OCI-LY1 (cell line): ENCODE results near the gene TGFBR2.

ENCODE experiments used
- H2AFZ ChIP-seq: fragments of 200-600 bp; sonication (generic), shearing (Covaris generic); 2 replicates; pipeline ENCODE4 v1.6.0; 2014; ENCODE audit warnings: antibody characterized with exemption, mild to moderate bottlenecking, low read length
- H3F3A ChIP-seq: fragments of 200-600 bp; sonication (generic), shearing (Covaris generic); 2 replicates; pipeline ENCODE4 v1.6.0; 2014; ENCODE audit warnings: mild to moderate bottlenecking, antibody characterized with exemption, low read length, moderate library complexity; ENCODE audit not compliant: insufficient read depth
- H3K27ac ChIP-seq: fragments of 200-600 bp; sonication (generic); 2 replicates; pipeline ENCODE4 v1.5.1; 2014; ENCODE audit warnings: low read length, mixed run types, mild to moderate bottlenecking, low read depth; ENCODE audit not compliant: poor library complexity, severe bottlenecking
- H3K27me3 ChIP-seq: fragments of 200-600 bp; sonication (generic); 2 replicates; pipeline ENCODE4 v1.6.0; 2014; ENCODE audit warnings: antibody characterized with exemption, mild to moderate bottlenecking, low read length, moderate library complexity; ENCODE audit not compliant: insufficient read depth
- H3K36me3 ChIP-seq: fragments of 200-600 bp; sonication (generic); 2 replicates; pipeline ENCODE4 v1.6.1; 2014; ENCODE audit warnings: mild to moderate bottlenecking, antibody characterized with exemption, low read length, moderate library complexity, mixed read lengths; ENCODE audit not compliant: insufficient read depth
- H3K4me1 ChIP-seq: fragments of 200-600 bp; sonication (generic); 2 replicates; pipeline ENCODE4 v1.5.1; 2014; ENCODE audit warnings: mild to moderate bottlenecking, low read length, moderate library complexity; ENCODE audit not compliant: insufficient read depth, severe bottlenecking
- H3K4me2 ChIP-seq: fragments of 200-600 bp; sonication (generic), shearing (Covaris generic); 2 replicates; pipeline ENCODE4 v1.6.1; 2014; ENCODE audit warnings: low read length
- H3K4me3 ChIP-seq: fragments of 200-600 bp; sonication (generic); 2 replicates; pipeline ENCODE4 v1.5.1; 2014; ENCODE audit warnings: low read length, low read depth, mild to moderate bottlenecking, mixed read lengths; ENCODE audit not compliant: poor library complexity, severe bottlenecking
- H3K79me2 ChIP-seq: fragments of 200-600 bp; shearing (Covaris generic); 2 replicates; pipeline ENCODE4 v1.6.1; 2016; ENCODE audit warnings: mixed run types, low read length, mixed read lengths; ENCODE audit not compliant: insufficient read depth
- H3K9ac ChIP-seq: fragments of 200-600 bp; sonication (generic), shearing (Covaris generic); 2 replicates; pipeline ENCODE4 v1.6.1; 2014; ENCODE audit warnings: mild to moderate bottlenecking, low read length, mixed read lengths
- H3K9me2 ChIP-seq: fragments of 200-600 bp; sonication (generic), shearing (Covaris generic); 2 replicates; pipeline ENCODE4 v1.6.1; 2014; ENCODE audit warnings: low read depth, mild to moderate bottlenecking, low read length, mixed read lengths
- H3K9me3 ChIP-seq: fragments of 200-600 bp; shearing (Covaris generic); 2 replicates; pipeline ENCODE4 v1.6.1; 2014; ENCODE audit warnings: low read length, mixed read lengths
- H4K20me1 ChIP-seq: fragments of 200-600 bp; sonication (generic), shearing (Covaris generic); 2 replicates; pipeline ENCODE4 v1.6.0; 2016; ENCODE audit warnings: mild to moderate bottlenecking, low read length; ENCODE audit not compliant: insufficient read depth
- EZH2 ChIP-seq: fragments of 200-600 bp; sonication (generic), shearing (Covaris generic); IDR thresholded peaks from 2 replicates; pipeline ENCODE4 v1.8.0; 2017; ENCODE audit warnings: borderline replicate concordance, mixed run types, mild to moderate bottlenecking, antibody characterized with exemption, low read length, moderate library complexity, mixed read lengths
- TF ChIP-seq, protein P1 (sequence below): fragments of 200-600 bp; sonication (generic), shearing (Covaris generic); IDR thresholded peaks from 2 replicates; pipeline ENCODE4 v1.5.1; 2017; ENCODE audit warnings: mild to moderate bottlenecking, antibody characterized with exemption, low read length, moderate library complexity, mixed read lengths

The TGFBR2 gene

GRCh38 chr3:30693470-30694120 lies 87.2 kb downstream of the TGFBR2 start:
- Histone ChIP-seq H4K20me1 (no peaks in the 10 kb centered on the region), H3K9me3 (no peaks in the 10 kb centered on the region), H3K9ac (no peak overlapping the region), H3K4me3 (no peak overlapping the region), H3K9me2 (no peaks in the 10 kb centered on the region), H3K36me3 (peaks cover 74% of the 10 kb centered on the region; the same call in 1 of the 2 replicates), H3K4me2 (no peak overlapping the region), H2AFZ (no peak overlapping the region), H3K79me2 (no peaks in the 10 kb centered on the region), H3F3A (no peaks in the 10 kb centered on the region), H3K4me1 (no peaks in the 10 kb centered on the region), H3K27ac (peak overlapping the region; percentile 10), H3K27me3 (no peaks in the 10 kb centered on the region)
- no peak for TF ChIP-seq EZH2
- TF ChIP-seq, protein P1, sequence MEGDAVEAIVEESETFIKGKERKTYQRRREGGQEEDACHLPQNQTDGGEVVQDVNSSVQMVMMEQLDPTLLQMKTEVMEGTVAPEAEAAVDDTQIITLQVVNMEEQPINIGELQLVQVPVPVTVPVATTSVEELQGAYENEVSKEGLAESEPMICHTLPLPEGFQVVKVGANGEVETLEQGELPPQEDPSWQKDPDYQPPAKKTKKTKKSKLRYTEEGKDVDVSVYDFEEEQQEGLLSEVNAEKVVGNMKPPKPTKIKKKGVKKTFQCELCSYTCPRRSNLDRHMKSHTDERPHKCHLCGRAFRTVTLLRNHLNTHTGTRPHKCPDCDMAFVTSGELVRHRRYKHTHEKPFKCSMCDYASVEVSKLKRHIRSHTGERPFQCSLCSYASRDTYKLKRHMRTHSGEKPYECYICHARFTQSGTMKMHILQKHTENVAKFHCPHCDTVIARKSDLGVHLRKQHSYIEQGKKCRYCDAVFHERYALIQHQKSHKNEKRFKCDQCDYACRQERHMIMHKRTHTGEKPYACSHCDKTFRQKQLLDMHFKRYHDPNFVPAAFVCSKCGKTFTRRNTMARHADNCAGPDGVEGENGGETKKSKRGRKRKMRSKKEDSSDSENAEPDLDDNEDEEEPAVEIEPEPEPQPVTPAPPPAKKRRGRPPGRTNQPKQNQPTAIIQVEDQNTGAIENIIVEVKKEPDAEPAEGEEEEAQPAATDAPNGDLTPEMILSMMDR, result peak; percentile 88

DNA sequence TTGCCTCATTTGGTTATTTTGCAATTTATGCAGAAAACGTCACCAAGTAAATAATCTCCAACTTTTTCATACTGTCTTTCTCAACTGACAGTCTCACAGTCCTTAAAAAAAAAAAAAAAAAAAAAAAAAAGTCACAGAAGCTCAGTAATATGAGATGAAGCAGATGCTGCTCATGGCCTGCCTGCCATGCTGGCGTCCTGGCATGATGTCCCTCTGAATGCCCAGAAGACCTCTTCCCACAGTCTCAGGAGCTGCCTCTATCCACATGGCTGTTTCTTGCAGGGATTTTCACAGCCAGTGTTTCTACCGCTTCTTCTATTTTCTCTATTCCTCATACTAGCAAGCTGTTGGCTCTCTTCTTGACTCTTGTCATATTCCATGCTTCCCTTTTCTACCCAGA lies 87.7 kb downstream of the TGFBR2 start:
- Histone ChIP-seq H4K20me1 (no peaks in the 10 kb centered on the region), H3F3A (no peaks in the 10 kb centered on the region), H3K27me3 (no peaks in the 10 kb centered on the region), H3K36me3 (peaks cover 69% of the 10 kb centered on the region; the same call in 1 of the 2 replicates), H3K4me1 (no peaks in the 10 kb centered on the region), H3K9me2 (no peaks in the 10 kb centered on the region), H3K9ac (no peak overlapping the region), H3K27ac (no peak overlapping the region), H3K79me2 (no peaks in the 10 kb centered on the region), H3K9me3 (no peaks in the 10 kb centered on the region), H3K4me3 (no peak overlapping the region), H3K4me2 (no peak overlapping the region), H2AFZ (no peak overlapping the region)
- no peak for TF ChIP-seq EZH2
- TF ChIP-seq, protein P1, result no peak

DNA sequence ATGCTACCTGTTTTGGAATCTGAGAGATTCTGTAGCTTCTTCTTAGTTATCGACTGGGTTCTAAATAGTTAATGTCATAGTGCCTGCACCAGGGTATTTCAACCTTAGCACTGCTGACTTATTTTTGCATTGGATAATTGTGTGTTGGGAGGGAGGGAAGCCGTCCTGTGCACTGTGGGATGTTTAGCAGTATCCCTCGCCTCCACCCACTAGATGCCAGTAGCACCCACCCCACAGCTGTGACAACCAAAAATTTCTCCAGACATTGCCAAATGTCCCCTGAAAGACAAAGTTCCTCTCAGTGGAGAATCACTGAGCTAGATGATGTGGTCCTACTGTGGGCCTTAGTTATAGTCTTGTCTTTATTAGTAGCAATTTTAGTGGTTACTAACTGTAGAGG lies 88.3 kb downstream of the TGFBR2 start:
- TF ChIP-seq, protein P1, result no peak
- no peak for TF ChIP-seq EZH2
- no peaks in the 10 kb centered on the region for H3K79me2 ChIP-seq
- H4K20me1 ChIP-seq, result no peaks in the 10 kb centered on the region
- no peak overlapping the region for H3K9ac ChIP-seq
- no peak overlapping the region for H3K27ac ChIP-seq
- no peaks in the 10 kb centered on the region for H3K9me2 ChIP-seq
- H3K36me3 ChIP-seq, result peaks cover 64% of the 10 kb centered on the region; the same call in 1 of the 2 replicates
- no peaks in the 10 kb centered on the region for H3K9me3 ChIP-seq
- H2AFZ ChIP-seq, result no peak overlapping the region
- H3K4me3 ChIP-seq, result no peak overlapping the region
- H3K4me2 ChIP-seq, result no peak overlapping the region
- no peaks in the 10 kb centered on the region for H3F3A ChIP-seq
- no peaks in the 10 kb centered on the region for H3K4me1 ChIP-seq
- no peaks in the 10 kb centered on the region for H3K27me3 ChIP-seq
